ENCODE results near the gene VAMP7. TPM values are rescaled to one million over a fixed set of nuclear protein-coding genes. Genes with fewer than 3 reads are reported as not detected.

Gene VAMP7
- total and polyA plus RNA-seq, 2 of the 8 experiments (the other 6 are each of a cell fraction or from before 2014, with no cell fraction given): 14.2 to 22.1 TPM

- TF ChIP-seq E2F6 (IDR thresholded peaks at IDR 0.05): no peak
These were observed 8.2 kb downstream of the VAMP7 start (continued) for GRCh38 chrX:155889328-155889727.
